WERI-Rb-1 (cell line): Measurements from ENCODE around the gene MAN1C1.

Source experiments
- DNase-seq: peaks from one replicate; pipeline ENCODE4 v3.0.0-alpha.2; 2020
- H3K27ac ChIP-seq: fragments of 250-450 bp; sonication (Bioruptor Pico); 2 replicates; pipeline ENCODE4 v1.5.1; 2020; ENCODE audit warnings: mild to moderate bottlenecking, moderate library complexity
- H3K27me3 ChIP-seq: fragments of 250-450 bp; sonication (Bioruptor Pico); 2 replicates; pipeline ENCODE4 v1.5.1; 2021; ENCODE audit warnings: mild to moderate bottlenecking, low read depth, moderate library complexity; ENCODE audit not compliant: insufficient read depth, severe bottlenecking
- H3K36me3 ChIP-seq: fragments of 250-450 bp; sonication (Bioruptor Pico); 2 replicates; pipeline ENCODE4 v1.5.1; 2020; ENCODE audit warnings: mild to moderate bottlenecking, moderate library complexity
- H3K4me3 ChIP-seq: 2 replicates; pipeline ENCODE4 v1.5.1; 2011; ENCODE audit warnings: low read depth, mild to moderate bottlenecking, control low read depth, low read length
- H3K9me3 ChIP-seq: fragments of 250-450 bp; sonication (Bioruptor Pico); 2 replicates; pipeline ENCODE4 v1.5.1; 2021; ENCODE audit warnings: mild to moderate bottlenecking, moderate library complexity; ENCODE audit not compliant: severe bottlenecking
- TF ChIP-seq, protein P1 (sequence below): IDR thresholded peaks from 2 replicates; pipeline ENCODE4 v1.5.1; 2011; ENCODE audit warnings: low read depth, mild to moderate bottlenecking, control low read depth, inconsistent platforms, low read length

The MAN1C1 gene

GRCh38 chr1:25648681-25649440 lies 32.3 kb downstream of the MAN1C1 start:
- Histone ChIP-seq H3K27ac (no peak overlapping the region), H3K36me3 (no peaks in the 10 kb centered on the region), H3K4me3 (no peak overlapping the region), H3K27me3 (no peaks in the 10 kb centered on the region), H3K9me3 (no peaks in the 10 kb centered on the region)
- no peak for DNase-seq
- TF ChIP-seq, protein P1, sequence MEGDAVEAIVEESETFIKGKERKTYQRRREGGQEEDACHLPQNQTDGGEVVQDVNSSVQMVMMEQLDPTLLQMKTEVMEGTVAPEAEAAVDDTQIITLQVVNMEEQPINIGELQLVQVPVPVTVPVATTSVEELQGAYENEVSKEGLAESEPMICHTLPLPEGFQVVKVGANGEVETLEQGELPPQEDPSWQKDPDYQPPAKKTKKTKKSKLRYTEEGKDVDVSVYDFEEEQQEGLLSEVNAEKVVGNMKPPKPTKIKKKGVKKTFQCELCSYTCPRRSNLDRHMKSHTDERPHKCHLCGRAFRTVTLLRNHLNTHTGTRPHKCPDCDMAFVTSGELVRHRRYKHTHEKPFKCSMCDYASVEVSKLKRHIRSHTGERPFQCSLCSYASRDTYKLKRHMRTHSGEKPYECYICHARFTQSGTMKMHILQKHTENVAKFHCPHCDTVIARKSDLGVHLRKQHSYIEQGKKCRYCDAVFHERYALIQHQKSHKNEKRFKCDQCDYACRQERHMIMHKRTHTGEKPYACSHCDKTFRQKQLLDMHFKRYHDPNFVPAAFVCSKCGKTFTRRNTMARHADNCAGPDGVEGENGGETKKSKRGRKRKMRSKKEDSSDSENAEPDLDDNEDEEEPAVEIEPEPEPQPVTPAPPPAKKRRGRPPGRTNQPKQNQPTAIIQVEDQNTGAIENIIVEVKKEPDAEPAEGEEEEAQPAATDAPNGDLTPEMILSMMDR, result no peak

DNA sequence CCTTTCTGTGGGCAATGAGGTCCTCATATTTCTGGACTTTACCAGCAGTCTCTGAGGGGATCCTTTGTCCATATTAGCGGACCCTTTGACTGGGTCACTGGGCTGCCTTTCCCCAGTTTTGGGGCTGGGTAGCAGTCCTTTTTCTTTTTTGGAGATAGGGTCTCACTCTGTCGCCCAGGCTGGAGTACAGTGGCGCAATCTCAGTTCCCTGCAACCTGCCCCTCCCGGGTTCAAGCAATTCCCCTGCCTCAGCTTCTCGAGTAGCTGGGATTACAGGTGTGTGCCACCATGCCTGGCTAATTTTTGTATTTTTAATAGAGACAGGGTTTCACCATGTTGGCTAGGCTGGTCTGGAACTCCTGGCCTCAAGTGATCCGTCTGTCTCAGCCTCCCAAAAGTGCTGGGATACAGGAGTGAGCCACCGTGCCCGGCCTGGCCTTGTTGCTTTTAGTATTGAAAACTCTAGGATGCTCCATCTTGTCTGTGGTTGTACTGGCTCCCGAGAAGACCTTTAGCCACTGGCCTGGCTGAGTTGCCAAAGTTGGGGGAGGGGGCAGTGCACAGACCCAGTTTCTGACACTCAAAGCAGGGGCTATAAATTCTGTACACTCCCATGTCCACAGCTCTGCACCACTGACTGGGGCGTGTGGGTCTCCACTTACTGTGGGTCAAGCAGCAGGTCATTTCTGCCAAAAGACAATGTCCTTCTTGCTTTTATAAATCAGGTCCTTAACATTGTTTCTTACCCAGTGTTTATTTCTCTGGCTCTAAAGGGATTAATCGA lies 33.1 kb downstream of the MAN1C1 start:
- Histone ChIP-seq H3K27ac (peak overlapping the region; percentile 46), H3K4me3 (no peak overlapping the region), H3K36me3 (no peaks in the 10 kb centered on the region), H3K27me3 (no peaks in the 10 kb centered on the region), H3K9me3 (no peaks in the 10 kb centered on the region)
- TF ChIP-seq, protein P1, result no peak
- DNase-seq, result no peak

DNA sequence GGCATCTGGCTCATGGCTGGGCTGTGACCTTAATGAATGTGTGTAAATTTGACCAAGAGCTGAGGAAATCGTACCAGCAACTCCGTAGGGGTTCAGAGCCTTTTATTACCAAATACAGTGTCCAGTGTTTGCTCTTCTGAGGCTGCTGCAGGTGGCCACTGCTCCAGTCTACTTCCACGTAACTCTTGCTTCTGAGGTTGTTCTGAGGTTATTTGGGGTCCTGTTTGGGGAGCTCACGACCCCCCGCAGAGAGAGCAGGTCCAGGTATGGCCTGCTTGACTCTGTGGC lies 33.6 kb downstream of the MAN1C1 start:
- Histone ChIP-seq H3K9me3 (no peaks in the 10 kb centered on the region), H3K4me3 (no peak overlapping the region), H3K27ac (peak overlapping the region; percentile 46), H3K36me3 (no peaks in the 10 kb centered on the region), H3K27me3 (no peaks in the 10 kb centered on the region)
- DNase-seq, result no peak
- TF ChIP-seq, protein P1, result no peak

DNA sequence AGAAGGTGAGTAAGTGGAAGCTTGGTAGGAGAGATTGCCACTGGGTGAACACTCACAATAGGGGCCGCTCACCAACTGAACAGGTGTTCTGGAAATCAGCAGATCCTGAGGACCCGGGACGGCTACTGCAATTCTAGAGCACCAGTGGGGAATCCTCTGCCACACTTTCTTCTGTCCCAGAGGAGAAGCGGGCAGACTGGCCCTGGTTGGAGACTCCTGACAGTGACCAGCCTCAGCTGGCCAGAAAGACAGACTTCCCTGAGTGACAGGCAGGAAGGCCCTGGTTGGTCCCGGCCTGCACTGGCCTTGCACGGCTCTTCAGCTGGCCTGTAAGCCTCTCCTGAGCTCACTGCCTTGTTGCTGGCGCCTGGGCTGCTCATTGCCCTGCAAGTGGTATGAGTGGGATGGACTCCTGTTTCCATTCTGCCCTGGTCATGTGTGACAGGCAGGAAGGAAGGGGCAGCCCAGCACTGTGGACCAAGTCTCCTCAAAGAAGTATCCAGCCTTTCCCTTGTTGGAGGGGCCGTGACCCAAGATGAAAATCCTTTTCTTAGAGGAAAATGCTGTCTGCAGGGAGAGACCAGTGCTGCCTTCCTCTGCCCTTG lies 34.5 kb downstream of the MAN1C1 start:
- Histone ChIP-seq H3K9me3 (no peaks in the 10 kb centered on the region), H3K4me3 (no peak overlapping the region), H3K36me3 (no peaks in the 10 kb centered on the region), H3K27ac (no peak overlapping the region), H3K27me3 (no peaks in the 10 kb centered on the region)
- DNase-seq, result peak; percentile 38
- TF ChIP-seq, protein P1, result no peak

DNA sequence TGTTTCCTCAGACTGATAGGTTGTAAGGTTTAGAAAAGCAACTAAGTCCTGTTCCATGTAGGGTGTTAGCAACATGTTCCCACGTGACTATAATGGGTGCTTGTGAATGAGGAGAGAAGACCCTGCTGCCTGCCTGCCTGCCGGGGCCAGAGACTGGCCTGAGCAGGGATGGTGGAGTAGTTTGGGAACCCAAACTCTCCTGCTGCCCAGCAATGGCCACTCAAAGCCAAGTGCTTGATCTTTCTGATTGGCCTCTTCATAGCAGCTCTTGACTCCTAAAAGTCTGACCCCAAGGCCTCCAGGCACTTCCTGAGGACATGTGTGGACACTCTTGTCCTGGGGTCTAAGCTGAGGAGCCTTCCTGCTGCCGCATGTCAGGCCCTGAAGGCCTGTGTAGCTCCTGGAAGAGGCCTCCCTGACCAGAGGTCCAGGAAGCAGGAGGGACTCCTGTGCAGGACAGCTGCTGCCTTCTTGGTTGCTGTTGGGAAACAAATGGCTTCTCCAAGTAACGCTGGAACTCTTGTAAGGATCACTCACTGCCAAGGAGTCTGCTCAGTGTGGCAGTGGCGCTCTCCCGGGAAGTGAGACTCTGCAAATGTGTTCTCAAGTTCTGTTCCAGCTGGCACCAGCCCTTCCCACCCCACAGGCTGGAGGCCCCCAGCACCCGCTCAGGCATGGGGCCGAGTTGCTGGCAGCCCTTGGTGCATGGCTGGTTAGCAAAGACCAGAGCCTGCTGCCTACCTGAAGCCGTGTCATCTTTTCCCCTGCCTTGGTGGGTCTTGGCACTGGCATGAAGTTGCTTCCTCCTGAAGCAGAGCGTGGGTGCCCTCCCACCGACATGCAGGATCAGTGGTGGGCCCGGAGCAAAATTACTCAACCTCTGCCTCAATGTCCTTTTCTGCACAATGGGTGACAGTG lies 35.5 kb downstream of the MAN1C1 start:
- Histone ChIP-seq H3K27ac (no peak overlapping the region), H3K4me3 (no peak overlapping the region), H3K9me3 (no peaks in the 10 kb centered on the region), H3K36me3 (no peaks in the 10 kb centered on the region), H3K27me3 (no peaks in the 10 kb centered on the region)
- TF ChIP-seq, protein P1, result no peak
- no peak for DNase-seq
